Upper lobe of left lung (tissue), 4 donors: Measurements from ENCODE around the gene VEGFC.

Experiments used
- POLR2AphosphoS5 ChIP-seq, 2 donors: sonication (generic); formaldehyde crosslinking; IDR thresholded peaks; one replicate each; pipeline ENCODE4 v1.5.1; 2017; ENCODE audit warnings: antibody characterized with exemption in 2 of 2
- TF ChIP-seq, protein P1 (sequence below), 6 experiments: fragments of 450-650 bp in 4 of 6; fragments of 200-600 bp in 2 of 6; sonication (generic) in 2 of 6; IDR thresholded peaks; one replicate each; pipeline ENCODE4 v1.5.1; 2016 to 2019; ENCODE audit warnings: antibody characterized with exemption in 6 of 6

DNA sequence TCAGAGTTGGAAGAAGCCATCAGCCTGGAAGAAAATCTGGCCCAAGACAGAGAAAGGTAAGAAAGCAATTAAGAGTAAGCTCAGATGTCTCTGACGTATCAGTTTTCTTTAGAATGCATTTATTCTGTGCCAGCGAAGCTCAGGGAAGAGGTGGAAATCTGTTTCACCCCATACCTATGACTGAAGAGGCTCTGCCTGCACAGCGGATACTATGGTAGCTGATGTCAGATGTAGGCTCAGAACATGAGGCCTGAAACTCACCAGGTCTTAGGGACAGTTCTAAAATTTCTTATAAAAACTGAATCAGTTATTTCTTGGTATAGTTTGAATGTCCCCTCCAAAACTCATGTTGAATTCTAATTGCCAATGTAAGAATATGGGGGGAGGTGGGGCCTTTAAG, 30.9 kb downstream of the VEGFC start:
- TF ChIP-seq, protein P1, sequence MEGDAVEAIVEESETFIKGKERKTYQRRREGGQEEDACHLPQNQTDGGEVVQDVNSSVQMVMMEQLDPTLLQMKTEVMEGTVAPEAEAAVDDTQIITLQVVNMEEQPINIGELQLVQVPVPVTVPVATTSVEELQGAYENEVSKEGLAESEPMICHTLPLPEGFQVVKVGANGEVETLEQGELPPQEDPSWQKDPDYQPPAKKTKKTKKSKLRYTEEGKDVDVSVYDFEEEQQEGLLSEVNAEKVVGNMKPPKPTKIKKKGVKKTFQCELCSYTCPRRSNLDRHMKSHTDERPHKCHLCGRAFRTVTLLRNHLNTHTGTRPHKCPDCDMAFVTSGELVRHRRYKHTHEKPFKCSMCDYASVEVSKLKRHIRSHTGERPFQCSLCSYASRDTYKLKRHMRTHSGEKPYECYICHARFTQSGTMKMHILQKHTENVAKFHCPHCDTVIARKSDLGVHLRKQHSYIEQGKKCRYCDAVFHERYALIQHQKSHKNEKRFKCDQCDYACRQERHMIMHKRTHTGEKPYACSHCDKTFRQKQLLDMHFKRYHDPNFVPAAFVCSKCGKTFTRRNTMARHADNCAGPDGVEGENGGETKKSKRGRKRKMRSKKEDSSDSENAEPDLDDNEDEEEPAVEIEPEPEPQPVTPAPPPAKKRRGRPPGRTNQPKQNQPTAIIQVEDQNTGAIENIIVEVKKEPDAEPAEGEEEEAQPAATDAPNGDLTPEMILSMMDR (IDR thresholded peaks at IDR 0.05) = no peak
- no peak for TF ChIP-seq POLR2AphosphoS5 (IDR thresholded peaks at IDR 0.05)
